ENCODE measurements around the gene METTL8. TPM values are rescaled to one million over a fixed set of nuclear protein-coding genes. Genes with fewer than 3 reads are reported as not detected.
"Not testable (repeated sequence)": the region's sequence is repeated elsewhere in the genome, so short reads cannot be mapped to it uniquely, and the experiment has no call there.

Gene METTL8
- total RNA-seq, 1 donor from 2014 or later: 42.9 TPM

GRCh38 chr2:171316220-171316619 is 117.6 kb downstream of the METTL8 start:
- intact Hi-C loops (cut with micrococcal nuclease): loop anchor here (5.0 kb wide), 2 partner anchors 299 to 1241 kb away; partner anchors contain the start of gene PDK1
- Mint-ChIP-seq H3K4me1 (peaks cover 48% of the 10 kb centered on the region), H3K27ac (no peak overlapping the region), H3K4me3 (no peak overlapping the region), H3K27me3 (no peaks in the 10 kb centered on the region), H3K36me3 (ENCODE audit: low read depth) (peaks cover 28% of the 10 kb centered on the region), H3K9me3 (peaks cover 8% of the 10 kb centered on the region)
- no peak for DNase-seq

GRCh38 chr2:171315781-171316180 is 118.0 kb downstream of the METTL8 start:
- H3K27me3 Mint-ChIP-seq: no peaks in the 10 kb centered on the region
- intact Hi-C loops (cut with micrococcal nuclease): loop anchor here (5.0 kb wide), 2 partner anchors 298 to 1242 kb away; partner anchors contain the start of gene PDK1

GRCh38 chr2:171312182-171312581 is 121.6 kb downstream of the METTL8 start:
- H3K27ac Mint-ChIP-seq; H3K27me3 Mint-ChIP-seq; DNase-seq; H3K4me3 Mint-ChIP-seq; intact Hi-C loops (cut with micrococcal nuclease): not testable (repeated sequence)
- peaks cover 18% of the 10 kb centered on the region for H3K9me3 Mint-ChIP-seq
- H3K4me1 Mint-ChIP-seq: peaks cover 14% of the 10 kb centered on the region
- peaks cover 20% of the 10 kb centered on the region for H3K36me3 Mint-ChIP-seq (ENCODE audit: low read depth)

More at GRCh38 chr2:171315781-171316180, 118.0 kb downstream of the METTL8 start:
- DNase-seq: no peak
- peaks cover 47% of the 10 kb centered on the region for H3K4me1 Mint-ChIP-seq
- no peak overlapping the region for H3K4me3 Mint-ChIP-seq
- no peak overlapping the region for H3K27ac Mint-ChIP-seq
- peaks cover 28% of the 10 kb centered on the region for H3K36me3 Mint-ChIP-seq (ENCODE audit: low read depth)
- H3K9me3 Mint-ChIP-seq: peaks cover 13% of the 10 kb centered on the region

GRCh38 chr2:171311589-171311988 is 122.2 kb downstream of the METTL8 start:
- H3K27ac Mint-ChIP-seq; DNase-seq; H3K4me3 Mint-ChIP-seq; H3K27me3 Mint-ChIP-seq; intact Hi-C loops (cut with micrococcal nuclease): not testable (repeated sequence)
- Mint-ChIP-seq H3K4me1 (peaks cover 11% of the 10 kb centered on the region), H3K9me3 (peaks cover 18% of the 10 kb centered on the region), H3K36me3 (ENCODE audit: low read depth) (peaks cover 20% of the 10 kb centered on the region)

- no peak overlapping the region for H3K4me3 Mint-ChIP-seq
Measured at GRCh38 chr2:171310889-171311288, 122.9 kb downstream of the METTL8 start.

GRCh38 chr2:171309455-171310286 is 124.1 kb downstream of the METTL8 start:
- H3K27me3 Mint-ChIP-seq: no peaks in the 10 kb centered on the region
- no peak overlapping the region for H3K27ac Mint-ChIP-seq
- H3K4me3 Mint-ChIP-seq: no peak overlapping the region
- peaks cover 18% of the 10 kb centered on the region for H3K9me3 Mint-ChIP-seq
- H3K36me3 Mint-ChIP-seq (ENCODE audit: low read depth): peaks cover 20% of the 10 kb centered on the region
- intact Hi-C loops (cut with micrococcal nuclease): no loop called here
- DNase-seq: no peak
- peaks cover 11% of the 10 kb centered on the region for H3K4me1 Mint-ChIP-seq

More at GRCh38 chr2:171310889-171311288, 122.9 kb downstream of the METTL8 start:
- Mint-ChIP-seq H3K27me3 (no peaks in the 10 kb centered on the region), H3K36me3 (ENCODE audit: low read depth) (peaks cover 20% of the 10 kb centered on the region), H3K9me3 (peaks cover 18% of the 10 kb centered on the region), H3K4me1 (peaks cover 11% of the 10 kb centered on the region), H3K27ac (no peak overlapping the region)
- intact Hi-C loops (cut with micrococcal nuclease): no loop called here
- DNase-seq: no peak

- no peak for DNase-seq
- H3K27ac Mint-ChIP-seq: no peak overlapping the region
- no peak overlapping the region for H3K4me3 Mint-ChIP-seq
- H3K36me3 Mint-ChIP-seq (ENCODE audit: low read depth): peaks cover 17% of the 10 kb centered on the region
- H3K4me1 Mint-ChIP-seq: peaks cover 5% of the 10 kb centered on the region
- H3K27me3 Mint-ChIP-seq: no peaks in the 10 kb centered on the region
- peaks cover 18% of the 10 kb centered on the region for H3K9me3 Mint-ChIP-seq
- intact Hi-C loops (cut with micrococcal nuclease): no loop called here
Measured at GRCh38 chr2:171308280-171309054, 125.3 kb downstream of the METTL8 start.

- intact Hi-C loops (cut with micrococcal nuclease): no loop called here
- H3K27me3 Mint-ChIP-seq: no peaks in the 10 kb centered on the region
- H3K27ac Mint-ChIP-seq: no peak overlapping the region
- peaks cover 18% of the 10 kb centered on the region for H3K9me3 Mint-ChIP-seq
- no peak for DNase-seq
- H3K4me3 Mint-ChIP-seq: no peak overlapping the region
- H3K4me1 Mint-ChIP-seq: peaks cover 5% of the 10 kb centered on the region
- H3K36me3 Mint-ChIP-seq (ENCODE audit: low read depth): peaks cover 15% of the 10 kb centered on the region
Measured at GRCh38 chr2:171307560-171307959, 126.2 kb downstream of the METTL8 start.

- Mint-ChIP-seq H3K4me1 (peaks cover 3% of the 10 kb centered on the region), H3K9me3 (peaks cover 4% of the 10 kb centered on the region), H3K27me3 (no peaks in the 10 kb centered on the region), H3K36me3 (ENCODE audit: low read depth) (no peaks in the 10 kb centered on the region), H3K4me3 (no peak overlapping the region), H3K27ac (no peak overlapping the region)
- DNase-seq: no peak
- intact Hi-C loops (cut with micrococcal nuclease): no loop called here
Measured at GRCh38 chr2:171297956-171298355, 135.8 kb downstream of the METTL8 start.

- Mint-ChIP-seq H3K27ac (no peak overlapping the region), H3K9me3 (peaks cover 4% of the 10 kb centered on the region), H3K27me3 (no peaks in the 10 kb centered on the region), H3K36me3 (ENCODE audit: low read depth) (no peaks in the 10 kb centered on the region), H3K4me3 (no peak overlapping the region), H3K4me1 (peaks cover 3% of the 10 kb centered on the region)
- no peak for DNase-seq
- intact Hi-C loops (cut with micrococcal nuclease): no loop called here
Measured at GRCh38 chr2:171294608-171295007, 139.2 kb downstream of the METTL8 start.

GRCh38 chr2:171293661-171294060 is 140.1 kb downstream of the METTL8 start:
- H3K4me1 Mint-ChIP-seq: no peaks in the 10 kb centered on the region

GRCh38 chr2:171289991-171290390 is 143.8 kb downstream of the METTL8 start:
- no peak for DNase-seq
- Mint-ChIP-seq H3K4me1 (no peaks in the 10 kb centered on the region), H3K9me3 (peaks cover 4% of the 10 kb centered on the region), H3K36me3 (ENCODE audit: low read depth) (no peaks in the 10 kb centered on the region), H3K27ac (no peak overlapping the region), H3K27me3 (no peaks in the 10 kb centered on the region), H3K4me3 (no peak overlapping the region)
- intact Hi-C loops (cut with micrococcal nuclease): no loop called here

More at GRCh38 chr2:171293661-171294060, 140.1 kb downstream of the METTL8 start:
- Mint-ChIP-seq H3K4me3 (no peak overlapping the region), H3K36me3 (ENCODE audit: low read depth) (no peaks in the 10 kb centered on the region), H3K27ac (no peak overlapping the region), H3K9me3 (peaks cover 4% of the 10 kb centered on the region), H3K27me3 (no peaks in the 10 kb centered on the region)
- intact Hi-C loops (cut with micrococcal nuclease): no loop called here
- no peak for DNase-seq

- no peak overlapping the region for H3K4me3 Mint-ChIP-seq
- no peak for DNase-seq
- no peaks in the 10 kb centered on the region for H3K4me1 Mint-ChIP-seq
- no peaks in the 10 kb centered on the region for H3K27me3 Mint-ChIP-seq
- no peaks in the 10 kb centered on the region for H3K36me3 Mint-ChIP-seq (ENCODE audit: low read depth)
- peaks cover 4% of the 10 kb centered on the region for H3K9me3 Mint-ChIP-seq
- intact Hi-C loops (cut with micrococcal nuclease): no loop called here
- no peak overlapping the region for H3K27ac Mint-ChIP-seq
Measured at GRCh38 chr2:171289316-171289715, 144.5 kb downstream of the METTL8 start.

- H3K9me3 Mint-ChIP-seq: no peaks in the 10 kb centered on the region
- no peaks in the 10 kb centered on the region for H3K4me1 Mint-ChIP-seq
- no peaks in the 10 kb centered on the region for H3K36me3 Mint-ChIP-seq (ENCODE audit: low read depth)
- H3K4me3 Mint-ChIP-seq: no peak overlapping the region
- no peaks in the 10 kb centered on the region for H3K27me3 Mint-ChIP-seq
- DNase-seq: no peak
- H3K27ac Mint-ChIP-seq: no peak overlapping the region
- intact Hi-C loops (cut with micrococcal nuclease): no loop called here
Measured at GRCh38 chr2:171287611-171288010, 146.2 kb downstream of the METTL8 start.

Measured in activated CD4-positive, alpha-beta T cell treated with anti-CD3 and anti-CD28 coated beads, Interleukin-2, amount 10 ng/mL, durations not matched to agents 24 days and 14 days (primary cell).